GM21367 (cell line): ENCODE results near the gene PCNA.
A peak's percentile ranks its signal among the peaks of the same experiment; 100 is the strongest.

Experiments used
- ATAC-seq: cut with Tn5 transposase; IDR thresholded peaks from one replicate; pipeline ENCODE4 v1.9.1; 2021; ENCODE audit not compliant: unreplicated experiment

PCNA gene

GRCh38 chr20:5119435-5120184 is at the start of gene PCNA:
TSS of gene PCNA (minus strand) at chr20:5119958. CDS start at chr20:5119798, 160 bp downstream.
- ATAC-seq = peak; percentile 88

GRCh38 chr20:5168651-5169396 is 49.1 kb upstream of the PCNA start:
- ATAC-seq = no peak

- no peak for ATAC-seq
Measured at GRCh38 chr20:5164645-5165625, 45.2 kb upstream of the PCNA start.

- ATAC-seq = no peak
Measured at GRCh38 chr20:5161536-5162164, 41.9 kb upstream of the PCNA start.

- ATAC-seq = no peak
Measured at GRCh38 chr20:5160882-5161281, 41.1 kb upstream of the PCNA start.

- no peak for ATAC-seq
Measured at GRCh38 chr20:5159928-5160327, 40.2 kb upstream of the PCNA start.

GRCh38 chr20:5156675-5157448 is 37.1 kb upstream of the PCNA start:
- ATAC-seq = no peak

GRCh38 chr20:5155404-5155803 is 35.6 kb upstream of the PCNA start:
- no peak for ATAC-seq

- no peak for ATAC-seq
Measured at GRCh38 chr20:5154543-5154925, 34.8 kb upstream of the PCNA start.

- ATAC-seq = no peak
Measured at GRCh38 chr20:5153612-5154542, 34.1 kb upstream of the PCNA start.

GRCh38 chr20:5153152-5153467 is 33.4 kb upstream of the PCNA start:
- ATAC-seq = no peak

- ATAC-seq = no peak
Measured at GRCh38 chr20:5150226-5151076, 30.7 kb upstream of the PCNA start.

- ATAC-seq = no peak
Measured at GRCh38 chr20:5149892-5150225, 30.1 kb upstream of the PCNA start.

GRCh38 chr20:5148581-5148980 is 28.8 kb upstream of the PCNA start:
- no peak for ATAC-seq

GRCh38 chr20:5146871-5147592 is 27.3 kb upstream of the PCNA start:
- ATAC-seq = no peak

GRCh38 chr20:5146099-5146668 is 26.4 kb upstream of the PCNA start:
- no peak for ATAC-seq

- ATAC-seq = no peak
Measured at GRCh38 chr20:5145365-5146098, 25.8 kb upstream of the PCNA start.
